HAP-1 (cell line): ENCODE measurements around the gene GRB7.
"Not testable (repeated sequence)": the region's sequence is repeated elsewhere in the genome, so short reads cannot be mapped to it uniquely, and the experiment has no call there.

Experiments used
- DNase-seq, 2 experiments: peaks; one replicate each; pipeline ENCODE4 v3.0.0-alpha.2; 2016 to 2020; ENCODE audit warnings: low spot score in 2 of 2
- H3K27me3 ChIP-seq: fragments of 250-450 bp; sonication (Bioruptor Pico); 2 replicates; pipeline ENCODE4 v1.5.1; 2020; ENCODE audit warnings: low read depth, mild to moderate bottlenecking, moderate library complexity
- H3K36me3 ChIP-seq: fragments of 250-450 bp; sonication (Bioruptor Pico); replicated peaks from 2 replicates; pipeline ENCODE4 v1.5.1; 2020; ENCODE audit warnings: mild to moderate bottlenecking
- H3K4me1 ChIP-seq: fragments of 250-450 bp; sonication (Bioruptor Pico); 2 replicates; pipeline ENCODE4 v1.5.1; 2020; ENCODE audit warnings: mild to moderate bottlenecking
- H3K4me3 ChIP-seq: fragments of 250-450 bp; sonication (Bioruptor Pico); 2 replicates; pipeline ENCODE4 v1.5.1; 2020; ENCODE audit warnings: mild to moderate bottlenecking, moderate library complexity
- H3K9me3 ChIP-seq: fragments of 250-450 bp; sonication (Bioruptor Pico); 2 replicates; pipeline ENCODE4 v1.5.1; 2020; ENCODE audit warnings: mild to moderate bottlenecking, moderate library complexity
- in situ Hi-C: fragments of 300-500 bp; cut with MboI; formaldehyde crosslinking; loops from 3 replicates; pipeline ENCODE4 v1.14.3; 2020; ENCODE audit warnings: low sequenced_read_pairs, inconsistent platforms, mixed read lengths

Gene GRB7

DNA sequence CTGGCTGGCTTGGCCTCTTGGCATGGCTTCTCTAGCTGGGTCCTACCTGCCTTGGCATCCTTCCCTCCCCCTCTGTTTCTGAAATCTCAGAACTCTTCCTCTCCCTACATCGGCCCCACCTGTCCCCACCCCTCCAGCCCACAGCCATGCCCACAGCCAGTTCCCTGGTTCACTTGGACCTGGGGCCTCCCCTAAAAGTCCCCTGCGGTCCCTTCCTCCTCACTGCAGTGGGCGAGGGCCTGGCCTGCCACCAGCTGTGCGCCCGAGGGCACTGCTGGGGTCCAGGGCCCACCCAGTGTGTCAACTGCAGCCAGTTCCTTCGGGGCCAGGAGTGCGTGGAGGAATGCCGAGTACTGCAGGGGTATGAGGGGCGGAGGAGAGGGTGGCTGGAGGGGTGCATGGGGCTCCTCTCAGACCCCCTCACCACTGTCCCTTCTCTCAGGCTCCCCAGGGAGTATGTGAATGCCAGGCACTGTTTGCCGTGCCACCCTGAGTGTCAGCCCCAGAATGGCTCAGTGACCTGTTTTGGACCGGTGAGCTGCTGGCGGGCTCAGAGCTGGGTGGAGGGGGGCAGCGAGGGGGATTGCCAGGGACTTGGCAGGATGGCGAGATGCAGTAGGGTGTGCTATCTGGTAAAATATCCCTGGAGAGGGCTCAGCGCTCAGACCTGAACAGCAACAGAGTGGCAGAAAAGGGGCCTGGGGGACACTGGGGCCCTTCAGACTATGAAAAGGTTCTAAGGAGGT, 21.5 kb upstream of the GRB7 start:
- DNase-seq, result no peak
- in situ Hi-C loops, result no loop called here
- Histone ChIP-seq H3K9me3 (no peaks in the 10 kb centered on the region), H3K4me3 (no peak overlapping the region), H3K4me1 (no peaks in the 10 kb centered on the region), H3K36me3 (no peaks in the 10 kb centered on the region), H3K27me3 (no peaks in the 10 kb centered on the region)

DNA sequence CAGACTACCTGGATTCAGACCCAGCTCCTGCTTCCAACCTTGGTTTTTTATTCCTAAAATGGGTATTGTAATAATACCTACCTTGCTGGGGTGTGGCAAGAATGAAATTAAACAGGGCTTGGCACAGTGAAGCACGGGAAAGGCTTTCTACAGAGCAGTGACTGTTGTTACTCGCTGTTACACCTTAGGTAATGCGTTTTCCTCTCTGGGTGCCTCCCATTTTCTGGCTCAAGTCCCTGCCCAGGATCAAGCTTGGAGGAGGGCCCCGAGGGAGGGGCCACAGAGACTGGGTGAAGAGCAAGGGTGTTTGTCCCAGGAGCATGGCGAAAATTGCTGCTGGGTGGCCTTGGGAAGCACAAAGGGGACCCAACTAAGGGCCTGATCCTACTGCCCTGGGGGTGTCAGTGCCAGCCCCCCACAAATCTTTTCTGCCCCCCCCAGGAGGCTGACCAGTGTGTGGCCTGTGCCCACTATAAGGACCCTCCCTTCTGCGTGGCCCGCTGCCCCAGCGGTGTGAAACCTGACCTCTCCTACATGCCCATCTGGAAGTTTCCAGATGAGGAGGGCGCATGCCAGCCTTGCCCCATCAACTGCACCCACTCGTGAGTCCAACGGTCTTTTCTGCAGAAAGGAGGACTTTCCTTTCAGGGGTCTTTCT, 20.7 kb upstream of the GRB7 start:
- Histone ChIP-seq H3K36me3 (no peaks in the 10 kb centered on the region), H3K4me3 (no peak overlapping the region), H3K9me3 (no peaks in the 10 kb centered on the region), H3K4me1 (no peaks in the 10 kb centered on the region), H3K27me3 (no peaks in the 10 kb centered on the region)
- no peak for DNase-seq
- in situ Hi-C loops, result no loop called here

DNA sequence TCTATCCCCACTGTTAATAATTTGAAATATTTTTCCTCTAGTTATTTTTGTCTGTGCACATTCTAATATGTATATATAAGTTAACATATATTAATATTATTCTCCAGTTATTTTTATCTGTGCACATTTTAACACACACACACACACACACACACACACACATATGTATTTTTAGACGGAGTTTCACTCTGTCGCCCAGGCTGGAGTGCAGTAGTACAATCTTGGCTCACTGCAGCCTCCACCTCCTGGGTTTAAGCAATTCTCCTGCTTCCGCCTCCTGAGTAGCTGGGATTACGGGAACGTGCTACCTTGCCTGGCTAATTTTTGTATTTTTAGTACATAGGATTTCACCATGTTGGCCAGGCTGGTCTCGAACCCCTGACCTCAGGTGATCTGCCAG, 20.1 kb upstream of the GRB7 start:
- Histone ChIP-seq H3K27me3 (no peaks in the 10 kb centered on the region), H3K36me3 (no peaks in the 10 kb centered on the region), H3K9me3 (no peaks in the 10 kb centered on the region), H3K4me1 (no peaks in the 10 kb centered on the region), H3K4me3 (no peak overlapping the region)
- in situ Hi-C loops, result no loop called here
- DNase-seq, result no peak

DNA sequence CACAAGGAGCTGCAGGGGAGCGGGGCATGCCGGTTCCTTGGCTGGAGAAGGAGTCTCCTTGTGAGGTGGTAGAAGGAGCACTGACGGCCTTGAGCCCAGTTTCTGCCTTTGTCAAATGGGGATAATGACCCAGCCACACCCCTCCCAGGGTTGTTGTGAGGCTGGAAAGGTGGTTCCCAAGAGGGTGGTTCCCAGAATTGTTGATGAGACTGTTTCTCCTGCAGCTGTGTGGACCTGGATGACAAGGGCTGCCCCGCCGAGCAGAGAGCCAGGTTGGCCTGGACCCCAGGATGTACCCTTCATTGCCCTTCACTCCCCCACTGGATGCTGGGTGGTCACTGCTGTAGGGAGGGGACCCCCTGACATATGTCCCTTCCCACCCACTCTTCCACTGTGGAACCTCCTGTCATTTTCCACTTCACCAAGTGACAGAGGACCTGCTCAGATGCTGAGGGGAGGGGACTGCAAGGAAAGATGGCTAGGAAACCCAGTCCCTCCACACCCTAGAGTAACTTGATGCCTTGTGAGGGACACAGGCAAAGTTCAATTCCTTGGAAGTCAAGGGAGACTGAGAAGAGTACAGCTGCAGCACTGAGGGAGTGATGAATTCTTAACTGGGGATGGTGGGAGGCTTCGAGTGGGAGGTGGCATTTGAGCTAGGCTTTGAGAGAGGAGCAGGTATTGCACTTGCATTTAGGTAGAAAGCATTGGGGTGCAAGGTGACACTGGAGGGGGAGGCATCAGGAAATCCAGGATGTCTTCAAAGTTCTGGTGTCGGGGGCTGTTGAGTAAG, 18.0 kb upstream of the GRB7 start:
- Histone ChIP-seq H3K36me3 (no peaks in the 10 kb centered on the region), H3K4me1 (no peaks in the 10 kb centered on the region), H3K4me3 (no peak overlapping the region), H3K9me3 (no peaks in the 10 kb centered on the region), H3K27me3 (no peaks in the 10 kb centered on the region)
- DNase-seq, result no peak
- in situ Hi-C loops, result no loop called here

DNA sequence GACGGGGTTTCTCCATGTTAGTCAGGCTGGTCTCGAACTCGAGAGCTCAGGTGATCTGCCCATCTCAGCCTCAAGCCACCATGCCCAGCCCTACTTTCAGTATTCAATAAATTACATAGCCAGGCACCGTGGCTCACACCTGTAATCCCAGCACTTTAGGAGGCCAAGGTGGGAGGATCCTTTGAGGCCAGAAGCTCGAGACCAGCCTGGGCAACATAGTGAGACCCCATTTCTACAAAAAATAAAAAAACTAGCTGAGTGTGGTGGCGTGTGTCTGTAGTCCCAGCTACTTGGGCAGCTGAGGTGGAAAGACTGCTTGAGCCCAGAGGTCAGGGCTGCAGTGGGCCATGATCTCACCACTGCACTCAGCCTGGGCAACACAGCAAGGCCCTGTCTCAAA, 15.6 kb upstream of the GRB7 start:
- Histone ChIP-seq H3K4me1 (no peaks in the 10 kb centered on the region), H3K27me3 (no peaks in the 10 kb centered on the region), H3K9me3 (no peaks in the 10 kb centered on the region), H3K36me3 (no peaks in the 10 kb centered on the region), H3K4me3 (no peak overlapping the region)
- in situ Hi-C loops, result no loop called here
- DNase-seq, result no peak

DNA sequence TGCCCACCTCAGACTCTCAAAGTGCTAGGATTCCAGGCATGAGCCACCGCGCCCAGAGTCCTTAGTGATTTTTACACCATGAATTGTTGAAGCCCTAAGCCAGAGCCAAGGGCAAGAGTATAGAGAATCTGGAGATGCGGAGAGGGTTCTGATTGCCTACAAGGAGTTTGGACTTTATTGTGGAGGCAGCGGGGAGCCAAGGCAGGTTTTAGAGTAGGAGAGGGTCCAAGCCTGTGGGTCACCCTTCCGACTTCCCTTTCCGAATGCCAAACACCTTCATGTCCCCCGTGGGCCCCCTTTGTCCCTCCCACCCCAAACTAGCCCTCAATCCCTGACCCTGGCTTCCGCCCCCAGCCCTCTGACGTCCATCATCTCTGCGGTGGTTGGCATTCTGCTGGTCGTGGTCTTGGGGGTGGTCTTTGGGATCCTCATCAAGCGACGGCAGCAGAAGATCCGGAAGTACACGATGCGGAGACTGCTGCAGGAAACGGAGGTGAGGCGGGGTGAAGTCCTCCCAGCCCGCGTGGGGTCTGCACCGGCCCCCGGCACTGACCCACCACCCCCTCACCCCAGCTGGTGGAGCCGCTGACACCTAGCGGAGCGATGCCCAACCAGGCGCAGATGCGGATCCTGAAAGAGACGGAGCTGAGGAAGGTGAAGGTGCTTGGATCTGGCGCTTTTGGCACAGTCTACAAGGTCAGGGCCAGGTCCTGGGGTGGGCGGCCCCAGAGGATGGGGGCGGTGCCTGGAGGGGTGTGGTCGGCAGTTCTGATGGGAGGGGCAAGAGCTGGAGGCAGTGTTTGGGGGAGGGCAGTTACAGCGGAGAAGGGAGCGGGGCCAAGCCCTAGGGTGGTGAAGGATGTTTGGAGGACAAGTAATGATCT, 14.5 kb upstream of the GRB7 start:
- in situ Hi-C loops, result no loop called here
- no peaks in the 10 kb centered on the region for H3K9me3 ChIP-seq
- no peaks in the 10 kb centered on the region for H3K4me1 ChIP-seq
- peaks cover 4% of the 10 kb centered on the region; the same call in 1 of the 2 replicates for H3K36me3 ChIP-seq
- H3K4me3 ChIP-seq, result no peak overlapping the region
- no peaks in the 10 kb centered on the region for H3K27me3 ChIP-seq
- peak in 1 of 2 experiments; percentile 56 for DNase-seq

DNA sequence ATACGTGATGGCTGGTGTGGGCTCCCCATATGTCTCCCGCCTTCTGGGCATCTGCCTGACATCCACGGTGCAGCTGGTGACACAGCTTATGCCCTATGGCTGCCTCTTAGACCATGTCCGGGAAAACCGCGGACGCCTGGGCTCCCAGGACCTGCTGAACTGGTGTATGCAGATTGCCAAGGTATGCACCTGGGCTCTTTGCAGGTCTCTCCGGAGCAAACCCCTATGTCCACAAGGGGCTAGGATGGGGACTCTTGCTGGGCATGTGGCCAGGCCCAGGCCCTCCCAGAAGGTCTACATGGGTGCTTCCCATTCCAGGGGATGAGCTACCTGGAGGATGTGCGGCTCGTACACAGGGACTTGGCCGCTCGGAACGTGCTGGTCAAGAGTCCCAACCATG, 13.0 kb upstream of the GRB7 start:
- H3K27me3 ChIP-seq, result no peaks in the 10 kb centered on the region
- DNase-seq, result no peak
- H3K4me3 ChIP-seq, result no peak overlapping the region
- peaks cover 5% of the 10 kb centered on the region; the same call in 1 of the 2 replicates for H3K4me1 ChIP-seq
- in situ Hi-C loops, result no loop called here
- H3K9me3 ChIP-seq, result no peaks in the 10 kb centered on the region
- peaks cover 11% of the 10 kb centered on the region for H3K36me3 ChIP-seq

DNA sequence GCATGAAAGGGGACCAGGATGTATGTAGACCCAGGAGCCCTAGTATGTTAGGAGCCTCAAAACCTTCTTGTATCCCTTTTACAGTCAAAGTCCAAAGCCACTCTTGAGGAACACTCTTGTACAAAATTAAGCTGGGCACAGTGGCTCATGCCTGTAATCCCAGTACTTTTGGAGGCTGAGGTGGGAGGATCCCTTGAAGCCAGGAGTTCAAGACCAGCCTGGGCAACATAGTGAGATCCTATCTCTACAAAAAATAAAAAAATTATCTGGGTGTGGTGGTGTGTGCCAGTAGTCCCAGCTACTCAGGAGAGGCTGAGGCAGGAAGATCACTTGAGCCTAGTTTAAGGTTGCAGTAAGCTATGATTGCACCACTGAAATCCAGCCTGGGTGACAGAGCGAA, 11.8 kb upstream of the GRB7 start:
- peaks cover 11% of the 10 kb centered on the region for H3K36me3 ChIP-seq
- H3K4me1 ChIP-seq, H3K27me3 ChIP-seq, H3K4me3 ChIP-seq, H3K9me3 ChIP-seq, in situ Hi-C loops, DNase-seq: not testable (repeated sequence)

DNA sequence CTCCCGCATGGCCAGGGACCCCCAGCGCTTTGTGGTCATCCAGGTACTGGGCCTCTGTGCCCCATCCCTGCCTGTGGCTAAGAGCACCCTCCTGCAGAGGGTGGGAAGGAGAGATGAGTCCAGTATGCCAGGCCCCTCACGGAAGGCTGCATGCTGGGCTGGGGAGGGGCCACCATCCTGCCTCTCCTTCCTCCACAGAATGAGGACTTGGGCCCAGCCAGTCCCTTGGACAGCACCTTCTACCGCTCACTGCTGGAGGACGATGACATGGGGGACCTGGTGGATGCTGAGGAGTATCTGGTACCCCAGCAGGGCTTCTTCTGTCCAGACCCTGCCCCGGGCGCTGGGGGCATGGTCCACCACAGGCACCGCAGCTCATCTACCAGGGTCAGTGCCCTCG, 11.1 kb upstream of the GRB7 start:
- H3K27me3 ChIP-seq, result no peaks in the 10 kb centered on the region
- no peaks in the 10 kb centered on the region for H3K9me3 ChIP-seq
- peaks cover 5% of the 10 kb centered on the region; the same call in 1 of the 2 replicates for H3K4me1 ChIP-seq
- DNase-seq, result no peak
- H3K4me3 ChIP-seq, result no peak overlapping the region
- in situ Hi-C loops, result no loop called here
- peaks cover 11% of the 10 kb centered on the region for H3K36me3 ChIP-seq

DNA sequence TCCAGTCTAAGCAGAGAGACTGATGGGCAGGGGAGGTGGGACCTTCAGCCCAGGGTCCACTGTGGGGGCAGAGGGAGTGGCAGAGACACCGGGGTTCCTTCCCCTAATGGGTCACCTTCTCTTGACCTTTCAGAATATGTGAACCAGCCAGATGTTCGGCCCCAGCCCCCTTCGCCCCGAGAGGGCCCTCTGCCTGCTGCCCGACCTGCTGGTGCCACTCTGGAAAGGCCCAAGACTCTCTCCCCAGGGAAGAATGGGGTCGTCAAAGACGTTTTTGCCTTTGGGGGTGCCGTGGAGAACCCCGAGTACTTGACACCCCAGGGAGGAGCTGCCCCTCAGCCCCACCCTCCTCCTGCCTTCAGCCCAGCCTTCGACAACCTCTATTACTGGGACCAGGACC, 10.2 kb upstream of the GRB7 start:
- DNase-seq, result no peak
- peaks cover 11% of the 10 kb centered on the region for H3K36me3 ChIP-seq
- in situ Hi-C loops, result no loop called here

DNA sequence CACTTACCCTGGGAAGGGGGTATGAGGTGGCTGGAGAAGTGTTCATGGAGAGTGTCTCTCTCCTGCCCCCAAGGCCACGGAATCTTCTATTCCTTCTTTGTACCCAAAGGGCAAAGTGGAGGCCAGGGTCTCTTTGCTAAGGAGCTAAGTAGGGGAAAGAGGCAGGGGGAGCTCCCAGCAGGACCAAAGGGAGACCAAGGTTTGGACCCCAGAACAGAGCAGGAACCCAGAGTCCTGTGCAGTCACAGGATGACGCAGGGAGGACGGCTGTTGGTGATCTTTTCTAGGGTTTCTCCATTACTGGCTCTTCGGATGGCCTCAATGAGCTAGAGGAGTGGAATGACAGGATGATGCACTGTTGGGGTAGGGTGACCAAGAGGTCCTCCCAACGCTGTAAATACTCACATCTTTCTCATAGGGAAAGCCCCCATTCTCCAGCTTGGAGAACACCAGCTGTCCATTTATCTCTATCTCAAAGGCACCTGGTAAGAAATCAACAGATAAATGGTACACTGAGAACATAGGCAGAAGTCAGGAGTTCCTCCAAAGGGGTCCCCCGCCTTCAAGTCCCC, 8.4 kb upstream of the GRB7 start:
- peaks cover 5% of the 10 kb centered on the region; the same call in 1 of the 2 replicates for H3K4me1 ChIP-seq
- in situ Hi-C loops, result no loop called here
- no peaks in the 10 kb centered on the region for H3K9me3 ChIP-seq
- peak overlapping the region; percentile 82 for H3K4me3 ChIP-seq
- peaks cover 11% of the 10 kb centered on the region for H3K36me3 ChIP-seq
- H3K27me3 ChIP-seq, result no peaks in the 10 kb centered on the region
- DNase-seq, result no peak

More for the DNA sequence above, 10.2 kb upstream of the GRB7 start:
- H3K27me3 ChIP-seq, result no peaks in the 10 kb centered on the region
- peaks cover 5% of the 10 kb centered on the region; the same call in 1 of the 2 replicates for H3K4me1 ChIP-seq
- no peaks in the 10 kb centered on the region for H3K9me3 ChIP-seq
- H3K4me3 ChIP-seq, result no peak overlapping the region

DNA sequence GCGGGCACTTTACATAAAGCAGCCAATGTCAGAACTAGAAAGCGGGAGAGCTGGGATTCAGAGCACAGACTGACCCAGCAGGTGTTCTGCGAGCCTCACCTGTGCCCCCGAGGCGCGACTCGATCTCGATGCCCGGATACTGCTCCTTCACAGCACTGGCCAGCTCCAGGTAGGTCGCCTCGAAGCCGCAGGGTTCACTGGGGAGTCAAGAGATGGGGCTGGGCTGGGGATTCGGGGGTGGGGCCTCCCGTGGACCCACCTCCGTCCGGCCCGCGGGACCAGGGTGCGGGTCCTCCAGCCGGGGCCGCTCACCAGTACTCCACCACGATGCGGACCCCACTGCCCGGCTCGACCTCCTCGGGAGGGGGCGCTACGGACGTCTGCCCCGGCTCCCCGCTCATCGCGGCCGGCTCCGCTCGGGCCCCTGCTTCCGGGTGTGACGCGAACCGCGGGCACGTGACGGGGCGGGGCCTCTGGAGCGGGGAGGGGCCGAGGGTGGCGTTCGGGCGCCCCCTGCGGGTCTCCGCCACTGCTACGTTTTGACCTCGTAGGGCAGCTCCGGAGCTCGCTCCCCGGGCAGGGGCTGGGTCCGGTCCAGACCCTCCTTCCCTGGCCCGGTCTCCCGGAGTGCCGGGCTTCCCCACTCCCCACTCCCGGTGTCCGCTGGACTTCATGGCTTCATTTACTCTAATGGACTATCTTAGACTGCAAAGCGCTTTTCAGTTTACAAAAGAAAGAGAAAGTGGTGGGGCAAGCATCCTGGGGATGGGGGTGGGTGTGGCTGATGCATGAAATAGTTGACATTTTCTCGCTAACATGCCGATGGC, 7.4 kb upstream of the GRB7 start, which contains the start of gene MIEN1:
MIEN1 (minus strand) TSS at position 438 of the 827 bp plus-strand sequence; CDS start at position 401, 37 bp downstream.
- H3K4me3 ChIP-seq, result peak within 1 kb of the TSS; percentile 82
- peak; percentile 71 to 94 for DNase-seq
- in situ Hi-C loops, result no loop called here

More for the DNA sequence above, 7.4 kb upstream of the GRB7 start, which contains the start of gene MIEN1:
- no peaks in the 10 kb centered on the region for H3K27me3 ChIP-seq
- H3K36me3 ChIP-seq, result peaks cover 11% of the 10 kb centered on the region
- H3K4me1 ChIP-seq, result peaks cover 5% of the 10 kb centered on the region; the same call in 1 of the 2 replicates
- H3K9me3 ChIP-seq, result no peaks in the 10 kb centered on the region
